Hippocampal formation (tissue), 2 donors: ENCODE results near the gene ZNF580.

Experiments
- DNase-seq, 2 donors: peaks; one replicate each; lab custom pipeline; 2025; lab: John Stamatoyannopoulos, UW

Gene ZNF580

GRCh38 chr19:55640577-55641425 lies at the start of gene ZNF580:
Gene ZNF580, plus strand, starts transcription at chr19:55641002. Its CDS starts 1,507 bp downstream, at chr19:55642509.
- peak in 1 of 2 donors; percentile 81 for DNase-seq

- DNase-seq: no peak
These were observed 49.2 kb upstream of the ZNF580 start for GRCh38 chr19:55591555-55591954.

GRCh38 chr19:55592391-55593090 lies 48.3 kb upstream of the ZNF580 start:
- no peak for DNase-seq

DNA sequence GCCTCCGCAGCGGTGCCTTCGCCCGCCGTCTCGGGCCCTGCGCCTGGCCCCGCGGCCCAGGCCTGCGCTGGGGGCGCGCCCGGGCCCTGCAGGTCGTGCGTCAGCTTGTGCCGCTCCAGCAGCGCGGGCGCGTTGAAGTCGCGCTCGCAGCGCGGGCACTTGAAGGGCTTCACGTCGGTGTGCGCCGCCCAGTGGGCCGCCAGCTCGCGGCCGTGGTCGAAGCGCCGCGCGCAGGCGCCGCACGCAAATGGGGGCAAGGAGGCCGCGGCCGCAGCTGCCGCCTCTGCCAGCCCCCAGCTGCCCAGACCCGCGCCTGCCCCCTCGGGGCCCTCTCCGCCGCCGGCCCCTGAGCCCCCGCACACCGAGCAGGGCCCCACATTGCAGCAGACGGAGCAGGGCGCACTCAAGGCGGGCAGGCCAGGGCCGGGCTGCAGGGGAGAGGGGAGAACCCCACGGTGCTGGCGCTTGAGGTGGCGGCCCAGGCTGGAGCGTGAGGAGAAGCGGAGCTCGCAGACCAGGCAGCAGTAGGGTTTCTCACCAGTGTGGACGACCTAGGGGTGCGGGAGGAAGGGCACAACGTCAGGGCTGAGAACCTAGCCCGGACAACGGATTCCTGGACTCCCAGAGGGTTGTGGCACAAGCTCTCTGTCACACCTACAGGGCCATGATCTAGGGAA lies 47.6 kb upstream of the ZNF580 start:
- DNase-seq: no peak

DNA sequence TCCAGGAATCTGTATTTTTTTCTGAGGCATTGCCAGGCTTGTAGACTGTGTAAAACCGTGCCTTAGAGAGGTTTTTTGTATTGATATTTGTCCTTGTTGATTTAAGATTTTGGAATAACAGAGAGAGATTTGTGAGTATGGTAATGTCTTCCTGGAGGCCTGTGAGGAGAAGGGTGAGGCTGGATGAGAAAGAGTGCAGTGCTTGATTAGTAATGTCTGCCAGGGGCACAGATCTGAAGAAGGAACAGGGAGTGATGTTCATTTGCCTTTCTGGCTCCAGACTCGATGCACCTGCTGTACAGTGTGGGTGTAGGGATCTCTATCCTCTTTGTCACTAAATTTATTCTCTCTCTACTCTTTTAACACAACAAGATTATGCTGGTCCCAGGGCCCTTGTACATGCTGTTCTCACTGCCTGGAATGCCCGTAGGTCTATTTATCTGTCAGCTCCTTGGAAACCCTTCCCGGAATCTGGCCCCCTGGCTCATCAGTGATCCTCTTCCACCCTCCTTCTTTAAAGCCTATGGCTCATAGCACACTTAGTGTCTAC lies 45.7 kb upstream of the ZNF580 start:
- DNase-seq: no peak

- no peak for DNase-seq
These were observed 44.5 kb upstream of the ZNF580 start for GRCh38 chr19:55596304-55596703.

DNA sequence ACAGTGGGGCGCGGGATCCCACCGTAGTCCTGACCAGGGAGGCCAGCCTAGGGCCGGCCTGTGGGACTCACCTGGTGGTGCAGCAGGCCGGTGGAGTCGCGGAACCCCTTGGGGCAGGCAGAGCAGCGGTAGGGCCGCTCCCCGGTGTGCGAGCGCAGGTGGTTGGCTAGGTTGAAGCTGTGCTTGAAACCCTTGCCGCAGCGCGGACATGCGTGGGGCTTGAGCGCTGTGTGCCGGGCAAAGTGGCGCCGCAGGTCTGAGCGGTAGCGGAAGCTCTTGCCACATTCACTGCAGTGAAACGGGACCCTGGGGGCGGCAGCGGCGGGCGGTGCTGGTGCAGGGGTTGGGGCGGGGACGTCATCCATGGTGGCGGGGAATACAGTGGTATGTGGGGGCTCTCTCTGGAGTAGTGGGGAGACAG lies 43.3 kb upstream of the ZNF580 start:
- no peak for DNase-seq

- no peak for DNase-seq
These were observed 42.8 kb upstream of the ZNF580 start for GRCh38 chr19:55598034-55598433.

- peak; percentile 85 to 88 for DNase-seq
These were observed 41.9 kb upstream of the ZNF580 start for GRCh38 chr19:55598719-55599467.

GRCh38 chr19:55599468-55599841 lies 41.3 kb upstream of the ZNF580 start, which contains the start of gene FIZ1:
Gene FIZ1, minus strand, starts transcription at chr19:55599517. Its CDS starts 1,652 bp downstream, at chr19:55597865.
- peak; percentile 98 to 99 for DNase-seq

DNA sequence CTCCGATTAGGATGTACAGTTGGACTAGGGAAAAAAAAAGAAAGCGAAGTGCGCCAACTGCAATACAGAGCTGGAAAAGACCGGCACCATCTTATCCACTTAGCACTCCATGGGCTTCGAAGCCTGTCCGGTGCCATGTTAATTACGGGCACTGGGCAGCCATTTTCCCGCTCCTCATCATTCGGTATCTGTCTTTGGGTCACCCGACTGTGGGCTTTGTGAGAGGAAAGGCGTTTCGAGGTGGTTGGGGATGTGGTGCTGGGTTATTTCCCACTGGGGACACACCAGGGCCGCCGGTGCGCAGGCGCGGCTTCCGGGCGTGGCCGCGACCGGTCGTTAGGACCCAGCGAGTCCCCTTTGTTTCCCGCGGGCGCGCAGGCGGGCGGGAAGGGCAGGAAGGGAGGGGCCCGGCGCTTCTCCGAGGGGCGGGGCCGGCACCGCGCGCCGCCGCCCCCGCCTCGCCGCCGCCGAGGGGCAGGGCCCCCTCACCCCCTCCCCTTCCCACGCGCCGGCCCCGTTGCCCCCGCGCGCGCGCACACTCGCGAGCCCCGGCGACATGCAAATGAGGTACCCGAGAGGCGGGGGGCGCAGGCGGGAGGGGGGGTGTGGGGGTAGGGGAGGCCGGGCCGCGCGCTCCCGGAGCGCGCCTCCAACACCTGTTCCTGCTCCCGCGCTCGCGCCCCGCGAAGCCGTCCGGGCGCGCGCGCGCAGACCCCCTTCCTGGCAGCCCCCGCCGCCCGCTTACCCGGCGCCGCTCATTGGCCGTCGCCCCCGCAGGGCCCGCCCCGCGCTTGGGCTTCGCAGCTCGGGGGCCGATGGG lies 40.8 kb upstream of the ZNF580 start, which contains the start of gene ZNF524:
ZNF524 (plus strand) TSS at position 447 of the 820 bp plus-strand sequence. CDS start 1,825 bp downstream, outside the sequence.
- DNase-seq: peak; percentile 93 to 98

GRCh38 chr19:55600662-55601028 lies 40.2 kb upstream of the ZNF580 start:
- DNase-seq: no peak

GRCh38 chr19:55601084-55601483 lies 39.7 kb upstream of the ZNF580 start:
- no peak for DNase-seq

DNA sequence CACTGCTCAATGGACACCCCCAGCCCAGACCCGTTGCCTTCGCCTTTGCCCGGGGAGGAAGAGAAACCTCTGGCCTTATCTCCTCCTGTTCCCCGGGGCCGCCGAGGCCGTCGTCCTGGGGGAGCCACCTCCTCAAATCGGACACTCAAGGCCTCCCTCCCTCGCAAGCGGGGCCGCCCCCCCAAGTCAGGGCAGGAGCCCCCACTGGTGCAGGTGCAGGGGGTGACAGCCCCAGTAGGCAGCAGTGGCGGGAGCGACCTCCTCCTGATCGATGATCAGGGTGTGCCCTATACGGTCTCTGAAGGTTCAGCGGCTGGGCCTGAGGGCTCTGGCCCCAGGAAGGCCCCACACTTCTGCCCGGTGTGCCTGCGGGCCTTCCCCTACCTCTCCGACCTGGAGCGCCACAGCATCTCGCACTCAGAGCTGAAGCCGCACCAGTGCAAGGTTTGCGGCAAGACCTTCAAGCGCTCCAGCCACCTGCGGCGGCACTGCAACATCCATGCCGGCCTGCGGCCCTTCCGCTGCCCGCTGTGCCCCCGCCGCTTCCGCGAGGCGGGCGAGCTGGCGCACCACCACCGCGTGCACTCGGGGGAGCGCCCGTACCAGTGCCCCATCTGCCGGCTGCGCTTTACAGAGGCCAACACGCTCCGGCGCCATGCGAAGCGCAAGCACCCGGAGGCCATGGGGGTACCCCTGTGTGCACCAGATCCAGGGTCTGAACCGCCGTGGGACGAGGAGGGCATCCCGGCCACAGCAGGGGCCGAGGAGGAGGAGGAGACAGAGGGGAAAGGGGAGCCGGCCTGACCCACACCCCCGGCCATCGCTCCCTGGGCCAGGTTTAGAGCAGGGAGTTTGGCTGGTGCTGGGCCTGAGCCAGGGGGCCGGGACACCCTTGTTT lies 38.4 kb upstream of the ZNF580 start:
- DNase-seq: no peak

DNA sequence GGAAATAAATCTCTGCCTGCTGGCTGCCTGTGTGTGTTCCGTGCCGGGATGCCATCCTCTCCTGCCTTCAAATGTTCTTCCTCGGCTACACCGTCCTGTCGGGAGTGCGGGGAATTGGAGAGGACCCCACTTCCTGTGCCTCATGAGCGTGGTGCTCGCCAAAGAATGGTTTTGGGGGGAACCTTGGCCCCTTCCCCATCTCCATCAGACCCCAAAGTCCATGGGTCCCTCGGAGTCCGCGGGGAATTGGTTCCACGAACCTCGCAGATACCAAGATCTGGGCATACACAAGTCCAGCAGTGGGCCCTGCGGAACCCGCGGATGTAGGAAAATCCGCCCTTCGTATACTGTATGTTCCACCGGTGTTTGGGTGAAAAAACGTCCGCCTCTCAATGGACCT lies 37.7 kb upstream of the ZNF580 start:
- no peak for DNase-seq

- no peak for DNase-seq
These were observed 37.1 kb upstream of the ZNF580 start for GRCh38 chr19:55603581-55604292.

DNA sequence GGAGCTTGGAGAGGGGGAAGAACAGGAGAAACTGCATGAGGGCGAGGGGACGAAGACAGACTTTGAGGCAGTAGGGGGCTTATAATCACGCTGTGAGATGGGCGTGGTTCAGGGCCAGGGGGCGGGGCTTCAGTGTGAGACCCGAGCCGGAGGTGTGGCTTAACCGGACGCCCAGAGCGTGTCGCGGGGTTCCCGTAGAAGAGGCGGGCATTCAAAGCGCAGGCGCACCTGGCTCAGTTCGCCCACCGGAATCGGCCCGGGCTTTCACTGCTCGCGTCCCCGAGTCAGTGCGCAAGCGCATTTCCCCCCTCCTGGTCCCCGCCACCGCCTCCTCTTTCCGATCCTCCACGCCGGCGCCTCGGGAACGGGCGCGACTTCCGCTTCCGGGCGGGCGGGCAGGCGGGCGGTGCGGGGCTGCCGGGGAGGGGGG lies 35.6 kb upstream of the ZNF580 start:
- DNase-seq: peak; percentile 86 to 94

GRCh38 chr19:55605637-55606470 lies 34.9 kb upstream of the ZNF580 start, which contains the start of gene ZNF865:
Gene ZNF865, plus strand, starts transcription at chr19:55605647. Its CDS starts 7,972 bp downstream, at chr19:55613619.
- peak; percentile 41 to 69 for DNase-seq
